Dedifferentiated amniotic fluid mesenchymal stem cell (primary cell): ENCODE data around the gene SVIL.

Source experiments
- DNase-seq: peaks from one replicate; pipeline ENCODE4 v3.0.0-alpha.2; 2016; ENCODE audit errors: extremely low spot score

Gene SVIL, protein sequence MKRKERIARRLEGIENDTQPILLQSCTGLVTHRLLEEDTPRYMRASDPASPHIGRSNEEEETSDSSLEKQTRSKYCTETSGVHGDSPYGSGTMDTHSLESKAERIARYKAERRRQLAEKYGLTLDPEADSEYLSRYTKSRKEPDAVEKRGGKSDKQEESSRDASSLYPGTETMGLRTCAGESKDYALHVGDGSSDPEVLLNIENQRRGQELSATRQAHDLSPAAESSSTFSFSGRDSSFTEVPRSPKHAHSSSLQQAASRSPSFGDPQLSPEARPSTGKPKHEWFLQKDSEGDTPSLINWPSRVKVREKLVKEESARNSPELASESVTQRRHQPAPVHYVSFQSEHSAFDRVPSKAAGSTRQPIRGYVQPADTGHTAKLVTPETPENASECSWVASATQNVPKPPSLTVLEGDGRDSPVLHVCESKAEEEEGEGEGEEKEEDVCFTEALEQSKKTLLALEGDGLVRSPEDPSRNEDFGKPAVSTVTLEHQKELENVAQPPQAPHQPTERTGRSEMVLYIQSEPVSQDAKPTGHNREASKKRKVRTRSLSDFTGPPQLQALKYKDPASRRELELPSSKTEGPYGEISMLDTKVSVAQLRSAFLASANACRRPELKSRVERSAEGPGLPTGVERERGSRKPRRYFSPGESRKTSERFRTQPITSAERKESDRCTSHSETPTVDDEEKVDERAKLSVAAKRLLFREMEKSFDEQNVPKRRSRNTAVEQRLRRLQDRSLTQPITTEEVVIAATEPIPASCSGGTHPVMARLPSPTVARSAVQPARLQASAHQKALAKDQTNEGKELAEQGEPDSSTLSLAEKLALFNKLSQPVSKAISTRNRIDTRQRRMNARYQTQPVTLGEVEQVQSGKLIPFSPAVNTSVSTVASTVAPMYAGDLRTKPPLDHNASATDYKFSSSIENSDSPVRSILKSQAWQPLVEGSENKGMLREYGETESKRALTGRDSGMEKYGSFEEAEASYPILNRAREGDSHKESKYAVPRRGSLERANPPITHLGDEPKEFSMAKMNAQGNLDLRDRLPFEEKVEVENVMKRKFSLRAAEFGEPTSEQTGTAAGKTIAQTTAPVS (N-terminal part only)

DNA sequence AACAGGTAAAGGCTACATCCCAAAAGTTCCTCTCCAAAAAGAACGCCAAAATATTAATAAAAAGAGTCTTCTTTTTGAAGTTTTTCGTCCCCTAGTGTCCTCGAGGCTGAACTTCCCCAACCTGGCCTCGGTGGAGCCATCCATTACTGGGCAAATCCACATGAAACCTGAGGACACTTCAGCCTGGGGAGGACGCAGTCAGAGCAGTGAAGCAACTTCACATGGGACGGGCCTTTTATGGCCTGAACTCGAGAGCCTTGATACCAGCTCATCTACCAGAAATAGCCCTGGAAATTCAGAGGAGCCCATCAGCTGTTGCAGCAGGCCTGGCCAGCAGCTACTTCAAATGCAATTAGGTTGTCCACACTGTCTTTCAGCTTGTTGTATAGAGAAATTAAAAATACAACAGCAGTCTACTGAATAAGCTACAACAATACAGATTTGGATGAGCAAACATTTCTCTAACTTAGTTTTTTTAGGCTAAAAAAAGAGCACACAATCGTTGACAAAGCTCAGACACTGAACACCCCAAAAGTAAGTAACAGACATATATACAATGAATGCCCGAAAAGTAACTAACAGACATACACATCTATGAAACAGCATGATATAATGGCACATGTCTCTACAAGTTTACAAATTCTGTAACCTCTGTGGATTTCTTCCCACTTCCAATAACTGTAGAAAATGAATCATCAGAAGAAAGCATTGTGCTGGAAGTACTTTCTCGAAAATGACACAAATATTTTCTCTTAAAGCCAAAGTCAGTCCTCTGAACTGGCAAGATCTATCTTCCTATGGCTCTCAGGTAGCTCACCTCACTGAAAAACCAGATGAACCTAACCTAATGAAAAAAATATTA is at the start of gene SVIL:
TSS of gene SVIL (minus strand) at position 208 of the 862 bp plus-strand sequence. CDS start 79,913 bp downstream, outside the sequence.
- peak; percentile 44 for DNase-seq

DNA sequence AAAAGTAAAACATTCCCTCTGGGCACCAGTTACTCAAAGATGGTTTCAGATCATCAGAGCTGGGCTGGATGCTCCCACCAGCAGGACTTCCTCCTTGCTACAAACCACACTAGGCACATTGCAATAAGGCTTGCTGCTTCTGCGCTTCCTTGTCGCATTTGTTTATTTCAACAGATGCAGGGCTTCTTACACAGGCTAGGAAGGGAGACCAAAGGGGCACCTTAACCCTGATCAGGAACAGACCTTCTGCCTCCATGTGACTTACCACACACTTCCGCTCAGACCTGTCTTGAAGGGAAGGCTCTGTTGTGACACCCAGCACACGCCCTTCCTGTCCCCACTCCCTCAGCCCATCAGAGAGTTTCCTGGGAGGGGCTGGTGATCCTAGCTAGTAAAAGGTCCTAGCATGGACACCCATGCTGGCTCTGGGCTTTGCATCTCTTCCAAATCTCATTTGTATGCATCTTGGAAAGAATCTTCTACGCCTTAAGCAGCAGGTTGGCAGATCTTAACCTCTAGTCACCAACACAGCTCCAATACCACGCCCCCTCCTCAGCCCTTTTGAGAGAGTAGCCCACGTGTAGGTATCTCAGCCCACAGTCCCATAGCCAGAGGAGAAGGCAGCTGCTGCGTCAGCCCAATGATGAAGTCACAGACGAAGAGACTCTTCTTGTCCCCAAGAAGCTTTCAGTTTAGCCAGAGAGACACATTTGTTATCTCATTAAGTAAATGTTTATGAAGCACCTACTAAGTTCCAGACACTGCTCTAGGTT is 47.1 kb upstream of the SVIL start:
- no peak for DNase-seq

DNA sequence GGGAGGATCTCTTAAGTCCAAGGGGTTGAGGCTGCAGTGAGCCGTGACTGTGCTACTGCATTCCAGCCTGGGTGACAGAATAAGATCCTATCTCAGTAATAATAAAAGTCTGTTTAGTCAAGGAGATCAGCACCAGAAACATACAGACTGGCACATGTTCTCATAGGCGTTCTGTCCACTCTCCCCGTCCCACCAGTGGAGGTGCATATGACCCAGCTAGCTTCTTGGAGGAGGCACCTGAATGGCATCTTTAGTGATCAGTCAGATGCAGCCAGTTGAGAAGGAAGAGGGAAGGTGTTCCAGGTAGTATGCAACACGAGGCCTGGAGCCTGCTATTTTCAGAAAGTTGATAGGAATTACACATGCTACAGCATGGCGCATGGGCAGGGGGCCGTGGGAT is 45.3 kb upstream of the SVIL start:
- DNase-seq = no peak

DNA sequence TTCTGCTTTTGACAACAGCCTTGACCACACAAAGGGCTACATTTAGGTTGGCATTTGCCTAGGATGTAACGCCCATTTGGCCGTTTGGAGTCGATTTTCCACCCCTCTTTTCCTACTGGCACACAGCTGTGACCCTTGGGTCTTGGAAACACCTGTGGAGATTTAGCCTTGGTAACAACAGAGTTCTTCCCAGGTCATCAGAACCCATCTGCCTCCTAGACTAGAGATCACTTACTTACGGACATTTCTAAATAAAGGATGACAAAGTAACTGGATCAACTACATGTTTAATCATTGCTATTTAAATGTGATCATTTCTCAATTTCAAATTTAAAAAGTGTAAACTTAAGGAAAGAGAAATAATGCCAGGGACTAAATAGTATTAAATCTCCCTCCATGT is 42.0 kb upstream of the SVIL start:
- no peak for DNase-seq

DNA sequence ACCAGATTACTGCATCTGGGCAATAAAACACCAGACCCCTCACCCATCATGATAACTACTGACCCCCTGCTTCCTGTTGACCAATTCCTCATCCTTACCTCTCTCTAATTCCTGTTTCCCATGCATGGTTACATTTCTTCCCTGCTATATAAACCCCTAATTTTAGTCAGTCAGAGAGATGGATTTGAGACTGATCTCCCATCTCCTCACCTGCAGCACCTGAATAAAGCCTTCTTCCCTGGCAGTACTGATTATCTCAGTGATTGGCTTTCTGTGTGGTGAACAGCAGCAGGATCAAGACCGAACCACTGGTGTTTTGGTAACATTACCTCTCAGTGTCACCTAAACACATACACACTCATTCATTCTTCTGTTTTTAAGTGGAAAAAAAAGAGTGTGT is 41.2 kb upstream of the SVIL start:
- no peak for DNase-seq

DNA sequence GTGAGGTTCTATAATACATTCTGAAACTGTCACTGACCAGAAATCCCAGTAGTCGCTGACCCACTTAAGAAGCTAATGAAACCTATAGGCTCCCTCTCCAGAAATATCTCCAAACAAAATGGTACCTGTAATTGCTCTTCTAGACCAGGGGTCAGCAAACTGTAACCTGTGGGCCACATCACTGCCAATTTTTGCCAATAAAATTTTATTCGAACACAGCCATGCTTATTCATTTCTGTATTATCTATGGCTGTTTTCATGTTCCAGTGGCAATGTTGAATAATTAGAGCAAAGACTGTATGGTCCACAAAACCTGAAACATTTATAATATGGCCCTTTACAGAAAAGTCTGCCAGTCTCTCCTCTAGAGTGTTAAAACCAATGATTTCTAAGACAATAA is 37.2 kb upstream of the SVIL start:
- no peak for DNase-seq

DNA sequence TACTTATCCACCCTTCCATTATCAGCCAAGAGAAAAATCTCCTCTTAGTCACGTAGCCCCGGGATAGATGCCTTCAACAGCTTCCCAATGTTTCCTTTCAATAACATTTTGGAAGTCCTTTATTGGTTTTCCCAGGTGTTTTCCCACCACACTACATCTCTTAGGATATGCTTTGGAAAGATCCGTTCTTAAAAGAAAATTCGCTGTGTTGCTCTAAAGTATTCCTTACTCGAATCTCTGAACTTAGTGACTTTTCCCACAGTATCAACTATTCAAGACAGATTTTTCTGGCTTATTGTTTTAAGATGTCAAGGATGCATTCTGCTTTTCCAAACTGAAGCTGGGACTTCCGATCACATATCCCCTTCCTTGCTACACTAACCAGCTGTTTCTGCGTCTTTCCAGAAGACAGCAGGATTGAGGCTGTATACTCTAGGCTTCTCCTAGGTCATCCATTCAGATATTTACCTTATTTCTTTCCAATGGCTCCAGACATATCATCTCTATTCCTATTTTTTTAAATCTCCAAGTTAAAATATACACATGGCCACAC is 36.5 kb upstream of the SVIL start:
- DNase-seq = no peak

DNA sequence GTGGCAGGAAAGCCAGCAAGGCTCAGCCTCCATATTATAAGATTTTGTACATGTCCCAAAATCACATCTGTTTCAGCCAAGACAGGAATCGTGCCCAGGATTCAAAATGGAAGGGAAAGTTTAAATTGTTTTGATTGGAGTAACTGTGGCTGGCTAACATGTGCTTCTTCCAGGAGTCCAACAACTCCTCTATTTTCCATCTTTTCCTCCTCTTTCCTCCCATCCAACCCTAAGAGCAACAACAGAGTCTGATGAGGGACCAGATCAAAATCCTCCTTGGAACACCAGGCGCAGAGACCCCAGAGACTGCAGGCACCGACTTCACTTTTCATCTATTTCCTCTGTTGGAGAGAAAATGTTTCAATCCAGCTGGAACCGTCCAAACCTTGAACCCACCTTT is 36.0 kb upstream of the SVIL start:
- no peak for DNase-seq

DNA sequence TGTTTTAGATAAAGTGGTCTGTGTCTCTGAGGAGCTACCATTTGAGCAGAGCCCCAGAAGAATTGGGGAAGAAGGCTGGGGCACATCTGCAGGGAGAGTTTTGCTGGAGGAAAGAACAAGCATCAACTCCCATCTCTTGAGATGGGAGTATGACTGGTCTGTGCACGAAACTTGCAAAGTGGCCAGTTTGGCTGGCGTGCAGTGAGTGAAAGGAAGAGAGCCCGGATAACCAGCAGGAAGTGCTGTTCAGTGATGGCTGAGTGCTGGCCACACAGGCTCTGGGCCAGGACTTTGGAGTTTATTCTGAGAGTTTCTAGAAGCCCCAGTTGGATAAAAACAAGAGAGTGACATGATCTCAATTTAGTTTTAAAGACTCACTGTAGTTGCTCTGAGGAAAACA is 34.4 kb upstream of the SVIL start:
- no peak for DNase-seq

DNA sequence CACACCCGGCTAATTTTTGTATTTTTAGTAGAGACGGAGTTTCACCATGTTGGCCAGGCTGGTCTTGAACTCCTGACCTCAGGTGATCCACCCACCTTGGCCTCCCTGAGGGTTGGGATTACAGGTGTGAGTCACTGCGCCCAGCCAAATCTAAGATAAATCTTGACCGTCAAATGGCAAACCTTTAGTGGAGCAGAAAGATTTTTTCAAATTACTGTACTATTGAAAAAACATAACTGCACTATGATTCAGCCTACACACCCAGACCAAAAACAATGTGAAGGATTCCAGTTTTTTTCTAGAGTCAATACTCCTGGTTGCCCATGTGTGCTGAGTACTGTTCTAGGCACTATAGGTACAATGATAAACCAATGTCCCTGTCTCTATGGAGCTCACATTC is 33.9 kb upstream of the SVIL start:
- DNase-seq = no peak

DNA sequence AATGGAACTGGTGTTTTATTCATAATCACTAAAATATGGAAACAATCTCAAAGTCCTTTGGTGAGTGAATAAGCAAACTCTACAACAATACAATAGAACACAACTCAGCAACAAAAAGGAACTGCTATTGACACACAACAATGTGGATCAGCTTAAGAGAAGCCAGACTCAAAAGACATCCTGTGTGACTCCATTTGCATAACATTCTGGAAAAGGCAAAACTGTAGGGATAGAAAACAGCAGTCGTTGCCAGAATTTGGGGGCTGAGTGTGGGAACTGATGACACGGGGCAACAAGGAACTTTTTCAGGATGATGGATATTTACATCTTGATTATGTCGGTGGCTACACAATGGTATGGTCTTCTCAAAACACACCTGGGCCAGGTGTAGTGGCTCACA is 32.4 kb upstream of the SVIL start:
- no peak for DNase-seq

DNA sequence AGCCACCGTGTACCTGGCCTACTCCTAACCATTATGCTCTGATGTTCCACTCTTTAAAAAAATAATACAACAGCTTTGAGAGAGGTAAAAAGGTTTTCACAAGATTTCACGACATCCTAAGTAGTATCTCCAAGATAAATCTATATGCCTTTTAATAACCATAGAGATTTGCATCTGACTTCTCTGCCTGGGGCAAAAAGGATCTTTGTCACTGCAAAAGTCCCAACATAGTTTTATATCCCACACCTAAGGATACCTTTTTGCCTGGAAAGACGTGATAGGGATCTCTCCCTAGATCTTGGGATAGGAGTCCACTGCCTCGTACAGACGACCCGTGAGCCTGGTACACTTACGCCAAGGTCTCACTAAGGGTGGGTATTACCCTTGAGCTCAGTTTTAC is 31.4 kb upstream of the SVIL start:
- no peak for DNase-seq

DNA sequence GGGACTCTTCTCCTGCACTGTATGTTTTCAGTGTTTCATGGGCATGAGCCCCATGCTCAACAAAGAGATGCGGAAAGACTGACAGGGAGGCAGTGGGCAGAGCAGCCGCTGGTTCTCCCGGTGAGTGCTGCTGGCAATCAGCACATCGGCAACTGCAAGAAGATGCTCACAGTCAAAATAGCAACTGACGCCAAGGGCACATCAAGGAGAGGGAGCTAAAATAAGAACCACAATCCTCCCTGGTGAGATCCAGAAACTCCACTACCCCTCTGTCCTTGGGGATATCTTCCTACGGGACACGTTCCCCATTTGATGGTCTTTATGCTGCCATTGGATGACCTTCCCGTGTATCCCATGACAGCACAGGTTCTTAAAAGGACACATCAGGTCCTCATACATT is 28.9 kb upstream of the SVIL start:
- DNase-seq = no peak

DNA sequence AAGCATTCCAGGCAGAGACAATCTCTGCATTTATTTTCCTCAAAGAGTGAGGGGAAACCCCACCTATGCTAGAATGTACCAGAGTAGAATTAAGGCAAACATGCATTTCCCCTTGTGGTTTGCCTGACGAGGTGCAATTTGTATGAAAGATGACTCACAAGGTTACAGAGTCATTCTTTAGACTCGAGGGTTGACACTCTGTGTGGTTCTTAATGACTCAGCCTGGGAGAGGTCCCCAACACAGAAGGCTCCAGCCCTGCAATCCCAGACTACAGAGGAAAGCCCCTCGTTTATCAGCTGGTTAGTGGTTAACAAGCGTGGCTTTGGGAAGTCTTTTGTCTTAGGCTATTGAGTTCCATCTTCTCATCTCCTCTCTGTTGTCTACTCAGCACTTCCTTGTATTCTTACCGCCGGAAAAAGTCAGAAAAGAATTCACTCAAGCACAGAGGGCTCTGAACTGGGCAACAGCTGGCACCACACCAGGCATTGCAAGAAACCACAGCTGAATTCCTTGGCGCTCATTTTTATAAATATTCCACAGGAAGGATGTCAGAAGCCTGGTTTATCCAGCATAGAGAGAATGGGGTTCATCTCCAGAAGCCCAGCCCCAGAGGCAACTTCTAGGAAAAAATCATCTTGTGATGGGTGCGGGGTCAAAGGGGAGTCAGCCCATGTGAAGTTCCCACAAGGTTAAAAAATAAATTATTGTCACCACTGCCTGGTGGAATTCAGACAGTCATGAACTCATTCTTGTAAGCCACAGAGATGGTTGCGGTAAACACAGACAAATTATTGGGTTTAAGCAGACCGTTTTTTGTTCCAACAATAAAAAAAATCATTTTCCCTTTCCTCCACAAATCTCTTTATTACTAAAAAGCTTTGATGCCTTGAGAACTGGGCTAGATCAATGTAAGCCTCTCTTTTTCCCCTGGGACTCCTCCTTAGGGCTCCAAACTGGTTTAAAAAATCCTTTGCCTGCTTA is 24.5 kb upstream of the SVIL start:
- DNase-seq = peak; percentile 95

DNA sequence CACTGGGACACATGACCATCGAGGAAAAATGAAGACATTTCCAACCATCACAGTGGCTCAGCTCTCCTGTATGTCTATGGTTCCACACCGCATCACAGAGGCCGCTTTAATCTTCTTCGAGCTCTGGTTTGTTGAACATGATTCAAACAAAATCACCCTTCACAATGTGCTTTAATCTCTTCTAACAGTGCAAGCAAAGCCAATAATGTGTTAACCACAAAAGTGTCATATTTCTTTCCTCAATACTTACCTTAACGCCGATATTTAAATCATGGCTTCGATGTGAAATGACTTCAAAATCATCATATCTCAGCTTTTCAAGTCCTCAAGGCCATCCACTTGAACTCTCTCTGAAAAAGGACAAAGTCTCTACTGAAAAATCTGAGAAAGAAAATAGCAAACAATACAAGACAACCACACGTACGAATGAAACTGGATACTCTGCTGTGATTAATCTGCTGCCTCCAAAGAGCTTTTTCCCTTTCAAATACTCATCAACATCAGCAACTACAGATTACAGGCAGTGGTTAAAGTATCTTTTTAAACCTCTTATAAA is 23.0 kb upstream of the SVIL start:
- DNase-seq = no peak

DNA sequence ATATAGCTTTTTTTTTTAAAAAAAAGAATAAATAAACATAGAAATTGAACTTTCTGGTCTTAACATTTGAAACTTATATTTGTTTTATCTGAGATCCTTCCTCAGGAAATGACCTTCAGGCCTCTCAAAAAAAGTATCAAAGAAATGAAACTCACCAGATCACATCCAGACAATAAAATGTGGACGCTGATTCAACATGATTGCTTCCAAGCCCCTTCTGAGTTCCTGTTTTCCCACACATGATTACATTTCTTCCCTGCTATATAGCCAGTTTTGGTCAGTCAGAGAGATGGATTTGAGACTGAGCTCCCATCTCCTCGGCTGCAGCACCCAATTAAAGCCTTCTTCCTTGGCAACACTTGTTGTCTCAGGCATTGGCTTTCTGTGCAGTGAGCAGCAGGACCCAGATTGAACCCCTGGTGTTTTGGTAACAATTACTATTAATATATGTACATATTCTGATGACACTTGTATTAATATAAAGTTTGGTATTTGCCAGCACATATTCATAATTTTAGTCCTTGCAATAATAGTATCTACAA is 21.8 kb upstream of the SVIL start:
- DNase-seq = no peak

DNA sequence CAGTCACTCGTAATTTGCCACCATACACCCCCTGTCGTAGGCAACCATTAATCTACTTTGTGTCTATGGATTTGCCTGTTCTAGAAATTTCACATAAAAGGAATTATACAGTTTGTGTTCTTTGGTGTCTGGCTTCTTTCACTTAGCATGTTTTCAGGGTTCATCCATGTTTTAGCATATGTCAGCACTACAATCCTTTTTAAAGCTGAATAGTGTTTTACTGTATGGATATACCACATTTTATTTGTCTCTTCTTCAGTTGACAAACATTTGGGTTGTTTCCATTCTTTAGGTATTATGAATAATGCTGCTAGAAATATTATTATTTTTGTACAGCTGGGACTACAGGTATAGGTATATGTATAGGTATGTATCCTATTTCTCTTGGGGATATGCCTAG is 17.4 kb upstream of the SVIL start:
- DNase-seq = no peak

DNA sequence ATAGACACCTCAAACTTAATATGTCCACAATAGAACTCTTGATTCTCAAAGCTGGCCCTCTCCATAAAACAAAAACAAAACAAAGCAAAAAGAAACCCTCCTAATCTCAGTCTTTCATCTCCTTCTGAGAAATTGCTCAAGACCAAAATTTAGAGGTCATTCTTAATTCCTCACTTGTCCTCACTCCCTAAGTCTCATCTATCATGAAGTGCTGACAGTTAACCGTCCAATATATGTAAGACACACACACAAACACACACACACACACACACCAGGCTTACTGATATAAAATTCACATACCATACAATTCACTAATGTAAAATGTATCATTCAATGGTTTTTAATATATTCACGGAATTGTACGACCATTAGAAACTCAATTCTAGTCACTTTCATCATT is 17.0 kb upstream of the SVIL start:
- no peak for DNase-seq

DNA sequence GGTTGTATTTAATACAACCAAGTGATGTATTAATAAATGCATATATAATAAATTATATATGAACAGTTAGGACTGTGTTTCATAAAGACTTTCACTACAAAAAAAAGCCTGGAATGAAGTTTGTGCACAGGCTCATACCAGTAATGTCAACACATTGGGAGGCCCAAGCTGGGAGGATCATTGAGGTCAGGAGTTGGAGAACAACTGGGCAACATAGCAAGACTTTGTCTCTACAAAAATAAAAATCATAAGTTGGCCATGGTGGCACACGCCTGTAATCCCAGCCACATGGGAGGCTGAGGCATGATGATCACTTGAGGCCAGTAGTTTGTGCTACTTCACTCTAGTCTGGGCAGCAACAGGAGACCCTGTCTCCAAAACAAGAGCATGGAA is 15.8 kb upstream of the SVIL start:
- no peak for DNase-seq
